GM18870 (cell line): ENCODE results near the gene TBC1D2.
A peak's percentile ranks its signal among the peaks of the same experiment; 100 is the strongest.

Experiments used
- ATAC-seq: cut with Tn5 transposase; IDR thresholded peaks from one replicate; pipeline ENCODE4 v1.9.1; 2021; ENCODE audit warnings: moderate library complexity; ENCODE audit not compliant: unreplicated experiment

Gene TBC1D2

GRCh38 chr9:98172604-98173003 lies 82.8 kb downstream of the TBC1D2 start:
- ATAC-seq: no peak

GRCh38 chr9:98171176-98171925 lies 84.1 kb downstream of the TBC1D2 start:
- no peak for ATAC-seq

GRCh38 chr9:98168941-98169488 lies 86.4 kb downstream of the TBC1D2 start:
- peak; percentile 95 for ATAC-seq

GRCh38 chr9:98168153-98168780 lies 87.2 kb downstream of the TBC1D2 start:
- ATAC-seq: no peak

GRCh38 chr9:98164912-98165311 lies 90.5 kb downstream of the TBC1D2 start:
- ATAC-seq: no peak

GRCh38 chr9:98162613-98163012 lies 92.8 kb downstream of the TBC1D2 start:
- ATAC-seq: no peak

GRCh38 chr9:98161851-98162250 lies 93.6 kb downstream of the TBC1D2 start:
- ATAC-seq: no peak

GRCh38 chr9:98159790-98160189 lies 95.7 kb downstream of the TBC1D2 start:
- ATAC-seq: no peak

- no peak for ATAC-seq
These were observed 96.1 kb downstream of the TBC1D2 start for GRCh38 chr9:98159301-98159700.

- ATAC-seq: no peak
These were observed 97.2 kb downstream of the TBC1D2 start for GRCh38 chr9:98158071-98158831.

- ATAC-seq: no peak
These were observed 98.1 kb downstream of the TBC1D2 start for GRCh38 chr9:98157372-98157771.

- ATAC-seq: no peak
These were observed 100.8 kb downstream of the TBC1D2 start for GRCh38 chr9:98154678-98155077.

- ATAC-seq: no peak
These were observed 102.9 kb downstream of the TBC1D2 start for GRCh38 chr9:98152526-98152925.

- no peak for ATAC-seq
These were observed 104.7 kb downstream of the TBC1D2 start for GRCh38 chr9:98150721-98151120.

- no peak for ATAC-seq
These were observed 105.3 kb downstream of the TBC1D2 start for GRCh38 chr9:98150164-98150563.

GRCh38 chr9:98149422-98149821 lies 106.0 kb downstream of the TBC1D2 start:
- no peak for ATAC-seq
